ENCODE measurements around the gene RUBCNL.

GRCh38 chr13:46401432-46401831 is 14.4 kb upstream of the RUBCNL start:
- no peak for TF ChIP-seq CTCF (IDR thresholded peaks at IDR 0.05; ENCODE audit: control extremely low read depth in 1 of 3, insufficient read depth in 1 of 3, low read depth in 1 of 3, low read length in 3 of 3)
- no peak for TF ChIP-seq JUND (IDR thresholded peaks at IDR 0.05; ENCODE audit: low read length)
- no peak for TF ChIP-seq EZH2 (IDR thresholded peaks at IDR 0.05; ENCODE audit: low read depth, low read length, severe bottlenecking)
- no peak for TF ChIP-seq TAF1 (IDR thresholded peaks at IDR 0.05; ENCODE audit: low read depth, low read length)
- no peak for TF ChIP-seq JUN (IDR thresholded peaks at IDR 0.05; ENCODE audit: low read depth, low read length)
- no peak for TF ChIP-seq TCF12 (IDR thresholded peaks at IDR 0.05; ENCODE audit: low read depth, low read length)
- no peak for TF ChIP-seq POLR2AphosphoS5 (IDR thresholded peaks at IDR 0.05; ENCODE audit: low read depth, low read length)
- no peak for TF ChIP-seq EGR1 (IDR thresholded peaks at IDR 0.05; ENCODE audit: borderline replicate concordance, low read depth, low read length)
- TF ChIP-seq ZNF274 (IDR thresholded peaks at IDR 0.05; ENCODE audit: borderline replicate concordance, extremely low read depth, low read length), result no peak
- no peak for TF ChIP-seq EP300 (IDR thresholded peaks at IDR 0.05; ENCODE audit: borderline replicate concordance in 1 of 2, low read depth in 2 of 2, low read length in 2 of 2)
- no peak for TF ChIP-seq POLR2A (IDR thresholded peaks at IDR 0.05; ENCODE audit: control extremely low read depth in 1 of 2, low read depth in 2 of 2, low read length in 2 of 2)
- TF ChIP-seq HDAC6 (IDR thresholded peaks at IDR 0.05; ENCODE audit: low read depth, low read length), result no peak
- no peak for TF ChIP-seq ATF2 (IDR thresholded peaks at IDR 0.05; ENCODE audit: low read length)

Measured in H1 (cell line).